Astrocyte of the spinal cord (primary cell): ENCODE results near the gene UBE3B.

ENCODE experiments used
- DNase-seq: peaks from one replicate; pipeline ENCODE4 v3.0.0; 2011; ENCODE audit warnings: low read depth, low spot score
- H3K4me3 ChIP-seq: 2 replicates; pipeline ENCODE4 v1.5.1; 2011; ENCODE audit warnings: low read depth, mild to moderate bottlenecking, low read length, moderate library complexity
- CTCF ChIP-seq: IDR thresholded peaks from 2 replicates; pipeline ENCODE4 v1.5.1; 2012; ENCODE audit warnings: low read depth, mild to moderate bottlenecking, low read length, inconsistent platforms
- in situ Hi-C: cut with HindIII; loops from 2 replicates; pipeline ENCODE4 v1.10.0; 2017; ENCODE audit warnings: low sequenced_read_pairs

UBE3B gene

GRCh38 chr12:109479761-109480160 lies 2.3 kb downstream of the UBE3B start:
- H3K4me3 ChIP-seq = no peak overlapping the region
- TF ChIP-seq CTCF = no peak
- in situ Hi-C loops = no loop called here
- no peak for DNase-seq

GRCh38 chr12:109480356-109480755 lies 2.9 kb downstream of the UBE3B start:
- TF ChIP-seq CTCF = no peak
- in situ Hi-C loops = no loop called here
- H3K4me3 ChIP-seq = no peak overlapping the region
- DNase-seq = no peak

GRCh38 chr12:109481863-109482262 lies 4.4 kb downstream of the UBE3B start:
- DNase-seq = no peak
- TF ChIP-seq CTCF = no peak
- in situ Hi-C loops = no loop called here
- H3K4me3 ChIP-seq = no peak overlapping the region

GRCh38 chr12:109482491-109482890 lies 5.1 kb downstream of the UBE3B start:
- no peak for TF ChIP-seq CTCF
- DNase-seq = no peak
- in situ Hi-C loops = no loop called here
- H3K4me3 ChIP-seq = no peak overlapping the region

- H3K4me3 ChIP-seq = no peak overlapping the region
- in situ Hi-C loops = no loop called here
- TF ChIP-seq CTCF = no peak
- no peak for DNase-seq
Measured at GRCh38 chr12:109482894-109483293, 5.5 kb downstream of the UBE3B start.

GRCh38 chr12:109483346-109483745 lies 5.9 kb downstream of the UBE3B start:
- no peak overlapping the region for H3K4me3 ChIP-seq
- in situ Hi-C loops = no loop called here
- no peak for DNase-seq
- TF ChIP-seq CTCF = no peak

- H3K4me3 ChIP-seq = no peak overlapping the region
- no peak for DNase-seq
- in situ Hi-C loops = no loop called here
- TF ChIP-seq CTCF = no peak
Measured at GRCh38 chr12:109485201-109485600, 7.8 kb downstream of the UBE3B start.
